Astrocyte (in vitro differentiated cells and primary cell): ENCODE results near the gene CPHXL2.

Experiments
- EZH2 ChIP-seq: IDR thresholded peaks from 2 replicates; pipeline ENCODE4 v1.6.1; 2012; ENCODE audit warnings: mild to moderate bottlenecking, low read length, inconsistent platforms; ENCODE audit not compliant: insufficient read depth
- TF ChIP-seq, protein P1 (sequence below): IDR thresholded peaks from 2 replicates; pipeline ENCODE4 v1.5.1; 2011; ENCODE audit warnings: low read depth, mild to moderate bottlenecking, inconsistent platforms, low read length, moderate library complexity; ENCODE audit not compliant: insufficient read depth

DNA sequence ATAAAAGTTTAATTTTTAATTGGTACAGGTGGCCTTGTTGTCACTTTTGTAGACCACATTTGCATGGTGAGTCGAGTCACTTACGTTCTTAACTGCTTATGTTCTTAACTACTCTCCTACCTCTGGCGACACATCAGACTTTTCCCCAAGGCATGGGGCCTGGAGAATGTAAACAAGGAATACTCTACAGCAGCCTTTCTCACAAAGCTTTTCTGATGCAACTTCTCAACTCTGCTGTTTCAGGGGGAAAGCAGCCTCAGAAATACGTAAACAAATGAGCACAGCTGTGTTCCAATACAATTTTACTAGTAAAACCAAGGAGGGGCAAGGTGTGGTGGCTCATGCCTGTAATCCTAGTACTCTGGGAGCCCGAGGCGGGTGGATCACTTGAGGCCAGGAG, 36.2 kb downstream of the CPHXL2 start:
- TF ChIP-seq EZH2, result no peak
- TF ChIP-seq, protein P1, sequence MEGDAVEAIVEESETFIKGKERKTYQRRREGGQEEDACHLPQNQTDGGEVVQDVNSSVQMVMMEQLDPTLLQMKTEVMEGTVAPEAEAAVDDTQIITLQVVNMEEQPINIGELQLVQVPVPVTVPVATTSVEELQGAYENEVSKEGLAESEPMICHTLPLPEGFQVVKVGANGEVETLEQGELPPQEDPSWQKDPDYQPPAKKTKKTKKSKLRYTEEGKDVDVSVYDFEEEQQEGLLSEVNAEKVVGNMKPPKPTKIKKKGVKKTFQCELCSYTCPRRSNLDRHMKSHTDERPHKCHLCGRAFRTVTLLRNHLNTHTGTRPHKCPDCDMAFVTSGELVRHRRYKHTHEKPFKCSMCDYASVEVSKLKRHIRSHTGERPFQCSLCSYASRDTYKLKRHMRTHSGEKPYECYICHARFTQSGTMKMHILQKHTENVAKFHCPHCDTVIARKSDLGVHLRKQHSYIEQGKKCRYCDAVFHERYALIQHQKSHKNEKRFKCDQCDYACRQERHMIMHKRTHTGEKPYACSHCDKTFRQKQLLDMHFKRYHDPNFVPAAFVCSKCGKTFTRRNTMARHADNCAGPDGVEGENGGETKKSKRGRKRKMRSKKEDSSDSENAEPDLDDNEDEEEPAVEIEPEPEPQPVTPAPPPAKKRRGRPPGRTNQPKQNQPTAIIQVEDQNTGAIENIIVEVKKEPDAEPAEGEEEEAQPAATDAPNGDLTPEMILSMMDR, result no peak
